GM18951 (cell line): ENCODE data around the gene ILKAP.

Experiments used
- POLR2A ChIP-seq: IDR thresholded peaks from 4 replicates; pipeline ENCODE4 v1.6.1; 2011; ENCODE audit warnings: mild to moderate bottlenecking; ENCODE audit not compliant: insufficient read length, insufficient read depth; ENCODE audit errors: extremely low read depth
- in situ Hi-C: fragments of 300-500 bp; cut with MboI; formaldehyde crosslinking; loops from one replicate; pipeline ENCODE4 v1.12.0; 2022; ENCODE audit warnings: low sequenced_read_pairs, mixed read lengths, inconsistent platforms; ENCODE audit not compliant: unreplicated experiment

The ILKAP gene

DNA sequence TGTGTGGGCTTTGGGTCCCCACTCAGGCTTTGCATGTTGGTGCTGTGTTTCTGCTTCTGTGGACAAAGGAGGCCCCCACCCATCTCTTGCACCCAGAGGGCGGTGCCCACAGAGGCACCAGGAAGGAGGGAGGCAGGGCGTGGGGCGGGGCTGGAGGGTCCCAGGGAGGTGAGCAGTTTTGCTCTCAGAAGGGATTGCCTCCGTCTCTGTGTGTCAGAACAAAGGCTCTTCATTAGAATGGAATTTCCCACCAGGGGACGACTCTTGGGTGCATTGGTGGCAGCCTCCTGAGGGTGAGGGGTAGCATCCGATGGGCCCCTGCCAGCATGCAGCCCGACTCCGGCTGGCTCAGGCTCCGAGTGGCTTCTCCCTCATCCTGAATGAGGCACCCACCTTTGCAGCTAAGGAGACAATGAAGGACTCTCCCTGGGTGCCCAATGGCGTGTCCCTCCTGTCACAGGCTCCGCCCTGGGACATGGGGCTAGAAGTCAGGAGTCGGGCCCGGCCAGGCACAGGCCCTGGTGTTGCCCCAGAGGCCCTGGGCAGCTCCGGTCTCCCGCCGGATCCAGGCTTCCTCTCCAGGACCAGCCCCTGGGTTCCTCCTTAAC is 51.8 kb downstream of the ILKAP start:
- in situ Hi-C loops, result no loop called here
- TF ChIP-seq POLR2A, result no peak

DNA sequence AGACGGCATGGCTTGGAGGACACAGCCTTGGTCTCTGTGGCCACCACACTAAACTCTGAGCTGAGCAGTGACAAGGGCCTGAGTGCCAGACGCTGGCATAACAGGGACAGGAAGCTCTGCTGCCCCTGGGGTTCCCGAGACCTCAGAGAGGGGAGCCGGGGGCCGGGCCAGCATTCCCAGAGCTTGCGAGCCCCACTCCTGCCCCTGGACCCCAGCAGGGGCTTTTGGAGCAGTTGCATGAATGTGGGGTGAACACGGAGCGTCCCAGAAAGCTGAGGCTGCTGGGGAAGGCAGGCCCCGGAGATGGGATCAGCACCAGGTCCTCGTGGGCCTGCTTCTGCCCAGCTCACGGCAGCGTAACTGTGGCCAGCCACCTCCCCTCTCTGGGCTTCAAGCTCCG is 52.3 kb downstream of the ILKAP start:
- no peak for TF ChIP-seq POLR2A
- in situ Hi-C loops, result no loop called here

DNA sequence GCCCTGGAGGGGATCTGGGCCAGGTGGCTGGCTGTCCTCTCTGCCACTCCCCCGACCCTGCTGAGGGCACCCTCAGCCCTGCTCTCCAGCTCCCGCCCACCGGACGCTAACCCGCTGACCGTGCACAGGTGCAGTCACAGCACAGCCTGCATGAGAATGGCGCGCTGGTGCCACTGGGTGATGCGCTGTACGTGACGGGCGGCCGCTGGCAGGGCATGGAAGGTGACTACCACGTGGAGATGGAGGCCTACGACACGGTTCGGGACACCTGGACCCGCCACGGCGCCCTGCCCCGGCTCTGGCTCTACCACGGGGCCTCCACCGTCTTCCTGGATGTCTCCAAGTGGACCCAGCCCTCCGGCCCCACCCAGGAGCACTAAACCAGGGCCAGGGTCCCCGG is 52.8 kb downstream of the ILKAP start:
- in situ Hi-C loops, result no loop called here
- TF ChIP-seq POLR2A, result no peak

DNA sequence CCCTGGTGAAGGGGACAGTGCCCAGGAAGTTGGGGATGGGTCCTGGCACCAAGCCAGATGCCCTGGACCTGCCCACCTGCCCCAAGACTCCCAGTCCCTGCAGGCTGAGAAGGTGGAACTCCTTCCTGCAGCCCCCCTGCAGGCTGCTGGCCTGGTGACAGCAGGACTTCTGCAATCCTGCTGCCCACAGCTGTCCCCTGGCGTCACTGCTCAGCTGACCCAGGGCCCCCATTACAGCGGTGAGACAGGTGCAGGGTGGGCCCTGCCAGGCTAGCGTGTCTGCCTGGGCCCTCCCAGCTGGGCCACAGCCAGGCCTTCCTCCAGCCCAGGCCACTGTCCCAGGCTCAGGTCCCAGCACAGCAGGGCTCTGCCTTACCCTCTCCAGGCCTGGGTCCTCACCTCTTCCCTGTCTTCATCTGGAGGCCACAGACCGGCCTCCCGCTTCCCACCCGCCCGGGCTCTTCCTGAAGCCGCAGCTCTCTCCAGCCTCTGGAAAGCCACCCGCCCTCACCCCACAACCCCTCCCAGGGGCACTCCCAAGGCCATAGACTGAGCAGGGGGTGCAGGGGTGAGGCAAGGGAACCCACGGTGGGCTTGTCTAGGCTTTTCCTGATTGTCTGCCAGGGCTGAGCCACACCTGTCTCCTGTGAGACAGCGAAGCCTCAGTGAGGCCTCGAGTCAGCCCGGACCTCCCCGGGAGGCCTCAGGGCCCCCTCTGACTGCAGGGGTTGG is 53.5 kb downstream of the ILKAP start:
- in situ Hi-C loops, result no loop called here
- no peak for TF ChIP-seq POLR2A

DNA sequence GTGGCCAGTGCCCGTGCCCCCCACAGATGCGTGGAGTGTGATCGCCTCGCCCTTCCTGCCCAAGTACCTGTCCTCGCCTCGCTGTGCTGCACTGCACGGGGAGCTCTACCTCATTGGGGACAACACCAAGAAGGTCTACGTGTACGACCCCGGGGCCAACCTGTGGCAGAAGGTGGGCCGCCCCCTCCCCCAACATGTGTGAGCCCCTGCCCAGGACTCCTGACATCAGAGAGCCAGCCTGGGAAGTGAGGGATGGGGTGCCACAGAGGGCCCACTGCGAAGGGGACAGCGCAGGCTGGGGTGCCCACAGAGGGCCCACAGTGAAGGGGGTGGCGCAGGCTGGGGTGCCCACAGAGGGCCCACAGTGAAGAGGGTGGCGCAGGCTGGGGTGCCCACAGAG is 54.5 kb downstream of the ILKAP start:
- in situ Hi-C loops, result no loop called here
- no peak for TF ChIP-seq POLR2A

DNA sequence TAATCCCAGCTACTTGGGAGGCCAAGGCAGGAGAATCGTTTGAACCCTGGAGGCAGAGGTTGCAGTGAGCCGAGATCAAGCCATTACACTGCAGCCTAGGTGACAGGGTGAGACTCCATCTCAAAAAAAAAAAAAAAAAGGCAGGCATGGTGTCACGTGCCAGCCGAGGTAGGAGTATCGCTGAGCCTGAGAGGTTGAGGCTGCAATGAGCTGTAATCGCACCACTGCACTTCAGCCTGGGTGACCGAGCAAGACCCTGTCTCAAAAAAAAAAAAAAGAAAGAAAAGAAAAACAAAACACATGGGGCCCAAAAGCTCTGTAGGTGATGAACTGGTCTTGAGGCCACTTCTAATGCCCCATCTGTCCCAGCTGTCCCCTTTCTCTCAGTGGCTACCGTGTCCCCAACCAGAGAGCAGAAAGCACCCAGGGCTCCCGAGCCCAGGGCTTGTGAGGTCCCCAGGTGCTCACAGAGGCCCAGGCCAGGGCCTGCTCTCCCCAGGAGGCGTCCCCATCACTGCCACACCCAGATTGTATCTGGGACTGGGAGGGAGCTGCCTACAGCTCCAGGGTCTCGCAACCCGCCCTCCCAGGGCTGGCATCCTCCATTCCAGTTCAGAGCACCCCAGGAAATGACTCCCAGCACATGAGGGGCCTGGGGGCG is 56.5 kb downstream of the ILKAP start:
- in situ Hi-C loops, result no loop called here
- no peak for TF ChIP-seq POLR2A

DNA sequence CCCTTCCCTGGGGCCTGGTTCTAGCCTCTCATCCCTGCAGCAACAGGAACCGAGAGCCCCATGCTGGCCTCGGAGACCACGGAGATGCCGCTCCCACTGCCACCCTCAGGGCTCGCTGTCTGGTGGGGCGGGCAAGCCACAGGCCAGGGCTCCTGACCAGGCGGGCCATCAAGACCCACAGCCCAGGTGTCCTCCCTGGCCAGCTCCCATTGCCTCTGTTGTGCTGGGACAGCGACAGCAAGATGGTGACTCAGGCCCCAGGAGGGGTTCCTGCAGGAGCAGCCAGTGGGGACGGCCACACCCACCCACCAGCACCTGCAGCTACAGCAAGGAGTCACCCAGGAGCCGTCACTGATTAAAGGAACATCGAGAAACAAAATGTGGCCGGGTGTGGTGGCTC is 57.6 kb downstream of the ILKAP start:
- in situ Hi-C loops, result no loop called here
- TF ChIP-seq POLR2A, result no peak

DNA sequence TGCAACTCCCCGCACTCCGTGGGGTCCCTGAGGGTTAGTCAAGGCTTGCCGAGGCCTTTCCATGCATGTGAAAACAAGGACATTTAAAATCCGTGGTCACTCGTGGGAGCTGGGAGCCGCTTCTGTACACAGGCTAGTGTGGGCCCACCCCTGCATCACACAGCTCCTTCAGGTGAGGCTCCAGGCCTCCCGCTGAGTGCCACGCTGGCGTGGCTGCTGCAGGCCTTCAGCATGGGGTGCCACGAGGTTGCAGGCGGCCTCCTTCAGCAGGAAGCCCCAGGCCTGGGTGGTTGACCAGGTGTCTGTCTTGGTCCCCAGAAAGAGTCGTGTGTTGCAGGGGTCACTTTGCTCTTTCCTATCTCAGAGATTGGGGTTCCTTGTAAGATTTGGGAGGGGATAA is 58.4 kb downstream of the ILKAP start:
- no peak for TF ChIP-seq POLR2A
- in situ Hi-C loops, result no loop called here

DNA sequence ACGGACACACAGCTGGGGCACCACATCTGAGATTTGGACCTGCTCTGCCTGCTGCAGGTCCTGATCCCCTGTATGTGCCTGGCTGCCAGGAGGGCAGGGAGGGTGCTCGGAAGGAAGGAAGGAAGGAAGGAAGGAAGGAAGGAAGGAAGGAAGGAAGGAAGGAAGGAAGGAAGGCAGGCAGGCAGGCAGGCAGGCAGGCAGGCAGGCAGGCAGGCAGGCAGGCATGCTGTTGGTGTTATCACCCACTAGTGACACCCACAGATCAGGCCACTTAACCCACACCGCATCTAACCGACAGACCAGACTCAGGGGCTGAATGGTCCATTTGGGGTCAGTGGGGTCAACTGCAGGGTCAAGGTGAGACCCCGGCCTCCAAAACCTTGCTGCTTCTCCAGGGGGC is 59.2 kb downstream of the ILKAP start:
- in situ Hi-C loops, result no loop called here
- TF ChIP-seq POLR2A, result no peak

DNA sequence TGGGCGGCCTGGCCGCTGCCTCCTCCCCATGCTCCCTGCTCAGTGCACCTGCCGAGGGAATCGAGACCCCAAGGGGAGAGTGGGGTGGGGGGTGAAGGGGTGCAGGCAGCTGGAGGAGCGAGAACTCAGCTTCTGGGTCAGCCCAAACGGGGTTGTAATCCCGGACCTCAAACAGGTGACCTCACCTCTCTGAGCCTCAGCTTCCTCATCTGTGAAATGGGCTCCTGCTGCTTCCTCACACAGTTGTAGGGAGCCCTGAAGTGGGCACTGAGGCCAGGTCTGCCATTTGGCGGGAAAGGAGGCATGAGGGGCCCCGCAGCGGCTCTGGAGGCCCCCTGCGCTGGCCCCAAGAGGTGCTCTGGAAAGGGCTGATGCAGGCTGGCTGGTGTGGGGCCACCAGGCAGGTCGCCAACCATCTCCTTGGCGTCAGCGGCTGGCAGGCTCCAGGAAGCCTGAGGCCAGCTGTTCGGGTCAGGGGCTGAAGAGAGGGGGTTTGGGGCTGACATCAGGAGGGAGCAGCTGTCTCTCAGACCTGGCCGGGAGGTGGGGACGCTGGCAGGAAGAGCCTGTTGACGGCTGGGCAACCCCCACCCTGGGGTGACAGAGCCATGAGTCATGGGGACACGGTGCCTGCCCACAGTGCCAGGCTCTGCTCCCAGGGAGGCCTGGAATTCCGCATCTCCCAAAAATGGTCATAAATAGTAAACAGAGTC is 60.1 kb downstream of the ILKAP start:
- in situ Hi-C loops, result no loop called here
- TF ChIP-seq POLR2A, result no peak

DNA sequence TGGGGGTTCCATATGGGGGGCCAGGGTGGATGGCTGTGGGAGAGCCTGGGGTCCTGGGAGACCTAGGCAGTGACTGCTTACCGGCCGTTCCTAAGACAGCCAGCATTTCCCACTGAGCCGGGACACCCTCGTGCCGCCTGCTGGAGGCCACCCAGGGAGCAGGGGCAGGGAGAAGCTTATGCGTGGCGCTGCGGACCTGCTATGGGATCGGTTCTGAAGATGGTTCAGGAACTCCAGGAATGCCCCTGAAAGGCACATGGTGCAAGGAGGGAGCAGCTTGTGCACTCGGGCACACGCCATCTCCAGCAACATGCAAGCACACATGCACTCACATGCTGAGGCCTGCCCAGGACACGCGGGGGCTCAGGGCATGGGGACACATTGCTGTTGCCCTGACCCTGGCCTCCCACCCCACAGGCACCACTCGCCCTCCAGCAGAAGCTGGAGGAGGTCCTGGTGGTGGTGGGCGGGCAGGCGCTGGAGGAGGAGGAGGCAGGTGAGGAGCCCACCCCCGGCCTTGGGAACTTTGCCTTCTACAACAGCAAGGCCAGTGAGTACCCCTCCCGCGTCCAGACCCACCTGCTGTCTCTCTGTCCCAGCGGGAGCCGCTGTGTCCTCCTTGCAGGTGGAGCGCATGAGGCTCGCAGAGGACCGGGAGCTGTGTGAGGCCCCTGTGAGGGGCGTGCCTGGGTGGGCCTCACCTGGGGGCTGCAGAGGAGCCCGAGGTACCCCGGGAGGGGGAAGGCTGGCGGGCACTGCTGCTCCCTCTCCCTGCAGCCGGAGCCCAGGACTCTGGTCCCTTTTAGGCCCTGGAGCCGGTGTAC is 60.9 kb downstream of the ILKAP start:
- in situ Hi-C loops, result no loop called here

DNA sequence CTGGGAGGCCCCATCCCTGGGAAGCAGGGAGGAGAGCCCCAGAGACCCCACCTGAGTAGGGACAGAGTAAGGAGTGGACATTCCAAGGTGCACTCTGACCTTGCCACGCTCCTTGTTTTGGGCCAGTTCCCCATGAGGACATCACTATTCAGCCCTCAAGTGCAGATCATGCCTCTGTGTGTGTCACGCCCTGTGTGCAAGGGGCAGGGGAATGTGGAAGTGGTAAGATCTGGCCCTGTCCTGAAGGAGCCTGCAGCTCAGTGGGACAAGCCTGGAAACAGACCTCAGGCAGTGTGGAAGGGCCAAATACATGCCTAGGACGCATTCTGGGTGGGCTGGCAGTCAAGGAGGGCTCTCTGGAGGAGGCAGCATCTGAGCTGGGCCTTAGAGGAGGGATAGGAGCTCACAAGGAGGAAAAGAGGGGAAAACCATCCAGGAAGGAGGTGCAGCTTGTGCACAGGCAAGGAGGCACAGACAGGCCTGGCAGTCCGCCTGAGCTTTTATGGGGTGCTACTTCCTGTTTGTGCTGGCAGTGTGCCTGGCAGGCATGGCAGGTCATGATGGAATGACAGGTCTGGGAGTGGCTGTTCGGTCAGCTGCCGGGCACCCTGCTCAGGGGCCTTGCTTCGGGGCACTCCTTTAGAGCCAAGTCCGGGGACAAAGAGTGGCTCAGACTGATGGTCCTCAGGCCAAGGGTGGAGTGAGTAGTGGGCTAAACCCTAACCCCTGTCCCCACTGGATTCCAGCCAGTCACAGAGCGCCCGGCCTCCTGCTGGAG is 61.8 kb downstream of the ILKAP start:
- in situ Hi-C loops, result no loop called here
- TF ChIP-seq POLR2A, result no peak

More for the DNA sequence above, 60.9 kb downstream of the ILKAP start:
- no peak for TF ChIP-seq POLR2A
